ENCODE measurements around the gene SOST.
A peak's percentile ranks its signal among the peaks of the same experiment; 100 is the strongest.

Gene SOST

GRCh38 chr17:43740541-43740940, 18.1 kb downstream of the SOST start:
- no peak for DNase-seq

- DNase-seq: no peak
Observed at GRCh38 chr17:43737722-43738121, 20.9 kb downstream of the SOST start.

GRCh38 chr17:43736389-43736788, 22.2 kb downstream of the SOST start:
- DNase-seq: no peak

- no peak for DNase-seq
Observed at GRCh38 chr17:43734376-43734775, 24.2 kb downstream of the SOST start.

- no peak for DNase-seq
Observed at GRCh38 chr17:43733956-43734355, 24.6 kb downstream of the SOST start.

- DNase-seq: no peak
Observed at GRCh38 chr17:43732958-43733357, 25.6 kb downstream of the SOST start.

GRCh38 chr17:43728081-43728480, 30.5 kb downstream of the SOST start:
- no peak for DNase-seq

GRCh38 chr17:43723697-43724359, 34.8 kb downstream of the SOST start:
- no peak for DNase-seq

- DNase-seq: no peak
Observed at GRCh38 chr17:43722870-43723665, 35.5 kb downstream of the SOST start.

- DNase-seq: no peak
Observed at GRCh38 chr17:43722269-43722619, 36.3 kb downstream of the SOST start.

GRCh38 chr17:43721537-43722268, 36.9 kb downstream of the SOST start:
- no peak for DNase-seq

- DNase-seq: peak; percentile 77
Observed at GRCh38 chr17:43720311-43721060, 38.1 kb downstream of the SOST start.

GRCh38 chr17:43719578-43719977, 39.0 kb downstream of the SOST start:
- no peak for DNase-seq

- DNase-seq: no peak
Observed at GRCh38 chr17:43718544-43718943, 40.0 kb downstream of the SOST start.

- DNase-seq: no peak
Observed at GRCh38 chr17:43717913-43718312, 40.7 kb downstream of the SOST start.

- DNase-seq: no peak
Observed at GRCh38 chr17:43714465-43715149, 44.0 kb downstream of the SOST start.

GRCh38 chr17:43713494-43714162, 45.0 kb downstream of the SOST start:
- no peak for DNase-seq

GRCh38 chr17:43712397-43712796, 46.2 kb downstream of the SOST start:
- DNase-seq: no peak

GRCh38 chr17:43710101-43710500, 48.5 kb downstream of the SOST start:
- no peak for DNase-seq

- no peak for DNase-seq
Observed at GRCh38 chr17:43709210-43709609, 49.4 kb downstream of the SOST start.

GRCh38 chr17:43707184-43707583, 51.4 kb downstream of the SOST start:
- no peak for DNase-seq

GRCh38 chr17:43706235-43706634, 52.4 kb downstream of the SOST start:
- no peak for DNase-seq

All from stimulated activated CD4-positive, alpha-beta T cell treated with anti-CD3 and anti-CD28 coated beads, Interleukin-1b, Interleukin-23, amount 100 ng/mL, for 48 hours (primary cell).